Measurements from ENCODE around the gene ANKRD13B. TPM values are rescaled to one million over a fixed set of nuclear protein-coding genes. Genes with fewer than 3 reads are reported as not detected.

The ANKRD13B gene
- total RNA-seq, 1 experiment from 2014 or later: 10.4 TPM

- no peaks in the 10 kb centered on the region for H3K9me3 ChIP-seq
- peaks cover 23% of the 10 kb centered on the region for H3K4me1 ChIP-seq
- intact Hi-C loops (cut with micrococcal nuclease; ENCODE audit: unreplicated experiment): no loop called here
- DNase-seq: no peak
- no peak for TF ChIP-seq CTCF (IDR thresholded peaks at IDR 0.05; ENCODE audit: insufficient read depth in 1 of 2, low read depth in 1 of 2, low read length in 1 of 2, severe bottlenecking in 1 of 2, unreplicated experiment in 1 of 2)
- no peak overlapping the region for H3K27ac Mint-ChIP-seq (ENCODE audit: unreplicated experiment)
- no peak overlapping the region for H3K4me3 Mint-ChIP-seq (ENCODE audit: unreplicated experiment)
- peaks cover 22% of the 10 kb centered on the region for H3K36me3 Mint-ChIP-seq (ENCODE audit: insufficient read depth, unreplicated experiment)
- BruUV-seq (replicated peaks): no TSS peak
- H3K36me3 ChIP-seq (ENCODE audit: control insufficient read depth, insufficient read depth, low read length): no peaks in the 10 kb centered on the region; the same call in 1 of the 2 replicates
- no peaks in the 10 kb centered on the region for H3K27me3 ChIP-seq (replicated peaks; ENCODE audit: control insufficient read depth, insufficient read depth, low read length)
- H3K4me3 ChIP-seq (ENCODE audit: low read depth, low read length): no peak overlapping the region
- H3K27me3 Mint-ChIP-seq (ENCODE audit: insufficient read depth, unreplicated experiment): no peaks in the 10 kb centered on the region
- peaks cover 14% of the 10 kb centered on the region for H3K4me1 Mint-ChIP-seq (ENCODE audit: low read depth, unreplicated experiment)
- CTCF ChIA-PET: no interaction called here
- H3K9me3 Mint-ChIP-seq (ENCODE audit: unreplicated experiment): peaks cover 10% of the 10 kb centered on the region
- POLR2A ChIA-PET: no interaction called here
Measured at GRCh38 chr17:29661213-29661612, 68.3 kb downstream of the ANKRD13B start.

- Mint-ChIP-seq H3K4me3 (ENCODE audit: unreplicated experiment) (no peak overlapping the region), H3K36me3 (ENCODE audit: insufficient read depth, unreplicated experiment) (peaks cover 29% of the 10 kb centered on the region), H3K9me3 (ENCODE audit: unreplicated experiment) (peaks cover 10% of the 10 kb centered on the region), H3K27me3 (ENCODE audit: insufficient read depth, unreplicated experiment) (no peaks in the 10 kb centered on the region), H3K4me1 (ENCODE audit: low read depth, unreplicated experiment) (peaks cover 22% of the 10 kb centered on the region), H3K27ac (ENCODE audit: unreplicated experiment) (peak overlapping the region; percentile 28)
- intact Hi-C loops (cut with micrococcal nuclease; ENCODE audit: unreplicated experiment): no loop called here
- Histone ChIP-seq H3K4me3 (ENCODE audit: low read depth, low read length) (no peak overlapping the region), H3K4me1 (peaks cover 23% of the 10 kb centered on the region), H3K27me3 (replicated peaks; ENCODE audit: control insufficient read depth, insufficient read depth, low read length) (no peaks in the 10 kb centered on the region), H3K9me3 (no peaks in the 10 kb centered on the region), H3K36me3 (ENCODE audit: control insufficient read depth, insufficient read depth, low read length) (no peaks in the 10 kb centered on the region; the same call in 1 of the 2 replicates)
- ChIA-PET CTCF (no interaction called here), POLR2A (no interaction called here)
- peak in 1 of 2 experiments; percentile 16 for DNase-seq
- no peak for TF ChIP-seq CTCF (IDR thresholded peaks at IDR 0.05; ENCODE audit: insufficient read depth in 1 of 2, low read depth in 1 of 2, low read length in 1 of 2, severe bottlenecking in 1 of 2, unreplicated experiment in 1 of 2)
- BruUV-seq (replicated peaks): no TSS peak
Measured at GRCh38 chr17:29663155-29663554, 70.2 kb downstream of the ANKRD13B start.

Other genes with a start within 250 kb of the ANKRD13B start
- gene TAOK1, start 202.8 kb upstream of the ANKRD13B start, total RNA-seq (2022): 87.7 and 93.1 TPM in 2 replicates
- gene ABHD15, start 26.1 kb upstream of the ANKRD13B start, total RNA-seq (2022): 9.6 and 10.5 TPM in 2 replicates
- 43.9 and 49.2 TPM in 2 replicates for gene TP53I13, start 24.4 kb upstream of the ANKRD13B start, total RNA-seq (2022)
- 46.5 and 47.0 TPM in 2 replicates for gene GIT1, start 3.5 kb upstream of the ANKRD13B start, total RNA-seq (2022)
- 2.8 and 2.9 TPM in 2 replicates for gene CORO6, start 29.8 kb downstream of the ANKRD13B start, total RNA-seq (2022)

Measured in Caco-2 (cell line).